HG03469 (cell line): Measurements from ENCODE around the gene PNCK.
"Not testable (repeated sequence)": the region's sequence is repeated elsewhere in the genome, so short reads cannot be mapped to it uniquely, and the experiment has no call there.

Source experiments
- ATAC-seq: cut with Tn5 transposase; IDR thresholded peaks from one replicate; pipeline ENCODE4 v1.9.1; 2021; ENCODE audit warnings: mild to moderate bottlenecking, moderate library complexity, moderate number of reproducible peaks; ENCODE audit not compliant: unreplicated experiment

Gene PNCK

GRCh38 chrX:153673428-153674218 is at the start of gene PNCK:
Gene PNCK, minus strand, starts transcription at chrX:153673813. Its CDS starts 737 bp downstream, at chrX:153673076.
- no peak for ATAC-seq

- no peak for ATAC-seq
Measured at GRCh38 chrX:153722704-153723350, 49.2 kb upstream of the PNCK start.

GRCh38 chrX:153719701-153720100 is 46.1 kb upstream of the PNCK start:
- ATAC-seq = no peak

DNA sequence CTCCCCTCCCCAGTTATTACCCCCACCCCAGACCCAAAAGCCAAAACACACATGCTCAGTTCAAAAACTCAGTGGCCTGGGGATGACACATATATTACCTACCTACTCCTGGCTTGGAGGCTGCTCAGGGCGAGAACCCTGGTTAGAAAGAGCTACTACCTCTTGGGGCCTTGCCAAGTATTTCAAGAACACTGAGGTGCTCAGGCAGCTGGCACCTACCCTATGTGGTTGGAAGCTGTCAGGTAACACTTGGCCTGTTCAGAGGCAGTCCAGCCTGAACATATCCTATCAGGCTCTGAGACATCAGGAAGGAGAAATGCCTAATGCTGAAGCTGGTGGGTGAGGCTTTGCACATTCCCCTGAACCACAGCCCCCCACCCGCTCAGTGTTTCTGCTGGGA is 45.6 kb upstream of the PNCK start:
- no peak for ATAC-seq

- no peak for ATAC-seq
Measured at GRCh38 chrX:153717445-153717844, 43.8 kb upstream of the PNCK start.

DNA sequence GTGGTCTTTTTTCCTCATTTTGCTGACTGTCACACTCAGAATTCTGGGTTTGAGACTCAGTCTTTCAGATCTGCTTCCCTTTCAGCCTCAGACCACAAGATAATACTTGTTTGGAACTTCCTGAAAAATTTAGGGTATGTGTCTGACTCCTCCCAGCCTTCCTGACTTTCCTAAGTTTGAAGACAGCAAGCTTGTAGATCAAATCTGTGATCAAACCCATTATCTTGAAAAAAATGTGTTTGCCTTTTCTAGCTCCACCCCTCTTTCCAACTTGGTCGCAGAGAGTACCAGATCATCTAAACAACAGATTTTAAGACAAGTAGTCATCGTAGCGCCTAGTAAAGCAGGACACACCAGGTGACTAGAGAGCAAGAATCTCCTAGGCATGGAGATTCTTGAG is 40.6 kb upstream of the PNCK start:
- ATAC-seq = no peak

GRCh38 chrX:153709726-153710674 is 36.4 kb upstream of the PNCK start:
- no peak for ATAC-seq

DNA sequence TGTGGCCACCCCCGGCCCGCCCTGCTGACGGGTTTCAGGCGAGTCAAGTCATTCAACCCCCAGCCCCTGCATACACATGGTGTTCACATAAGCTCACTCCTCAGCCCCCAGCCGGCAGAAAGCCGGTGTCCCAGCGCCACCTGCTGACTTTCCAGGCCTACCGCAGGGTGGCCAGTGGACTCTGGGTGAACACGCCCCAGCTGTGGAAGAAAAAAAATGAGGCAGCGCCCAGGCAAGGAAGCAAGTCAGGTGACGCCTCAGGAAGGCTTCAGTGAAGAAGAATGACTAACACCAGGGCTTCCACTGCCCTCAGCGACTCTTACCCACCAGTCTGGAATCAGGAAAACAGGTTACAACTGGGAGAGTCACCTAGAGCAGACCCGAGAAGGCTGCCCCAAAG is 34.8 kb upstream of the PNCK start:
- no peak for ATAC-seq

GRCh38 chrX:153707406-153707805 is 33.8 kb upstream of the PNCK start:
- no peak for ATAC-seq

DNA sequence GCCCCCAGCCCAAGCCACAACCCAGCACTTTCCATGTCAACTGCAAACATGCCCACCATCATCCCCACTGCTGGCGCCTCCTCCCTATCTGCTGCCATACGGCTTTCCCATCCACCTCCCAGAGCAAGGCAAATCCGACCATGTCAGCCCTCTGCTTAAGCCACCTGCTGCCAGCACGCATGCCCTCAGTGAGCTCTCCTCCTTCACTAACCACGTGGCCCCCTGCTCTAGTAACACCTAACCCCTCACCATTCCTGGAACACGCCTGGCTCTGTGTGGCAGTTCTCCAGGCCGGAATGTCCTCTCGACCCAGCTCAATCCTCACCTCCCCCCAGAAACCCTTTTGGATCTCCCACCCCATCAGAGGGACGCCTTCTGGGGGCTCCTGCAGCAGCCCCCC is 33.2 kb upstream of the PNCK start:
- no peak for ATAC-seq

DNA sequence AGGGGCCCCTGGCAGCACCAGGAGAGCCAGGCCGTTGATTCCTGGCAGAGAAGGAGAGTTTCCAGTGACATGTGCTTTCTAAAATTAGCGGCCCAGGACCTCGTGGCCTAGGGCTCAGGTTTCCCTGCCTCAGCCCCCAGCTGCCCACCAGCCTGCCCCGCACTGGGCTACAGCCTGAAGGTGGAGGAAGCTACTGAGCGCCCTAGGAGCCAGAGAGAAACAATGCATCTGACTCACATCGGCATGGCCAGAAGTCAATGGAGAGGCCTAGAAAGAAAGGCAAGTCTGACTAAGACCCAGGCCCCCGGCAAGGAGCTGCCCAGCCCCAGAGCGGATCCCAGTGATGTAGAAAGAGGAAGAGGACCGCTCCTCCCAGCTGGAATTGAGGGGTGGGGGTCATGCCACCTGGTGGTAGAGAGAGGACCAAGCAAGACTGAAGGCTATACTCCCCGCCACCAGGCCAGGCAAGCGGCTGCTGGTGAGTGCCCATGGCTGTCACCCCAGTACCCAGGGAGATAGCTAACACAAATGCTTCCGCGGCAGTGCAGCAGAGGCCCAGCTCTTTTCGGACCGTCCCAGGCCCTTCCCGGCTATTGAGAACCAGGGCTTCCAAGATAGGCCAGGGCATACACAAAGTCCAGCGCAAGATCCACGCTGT is 31.9 kb upstream of the PNCK start:
- not testable (repeated sequence) for ATAC-seq

- not testable (repeated sequence) for ATAC-seq
Measured at GRCh38 chrX:153704631-153705402, 31.2 kb upstream of the PNCK start.

DNA sequence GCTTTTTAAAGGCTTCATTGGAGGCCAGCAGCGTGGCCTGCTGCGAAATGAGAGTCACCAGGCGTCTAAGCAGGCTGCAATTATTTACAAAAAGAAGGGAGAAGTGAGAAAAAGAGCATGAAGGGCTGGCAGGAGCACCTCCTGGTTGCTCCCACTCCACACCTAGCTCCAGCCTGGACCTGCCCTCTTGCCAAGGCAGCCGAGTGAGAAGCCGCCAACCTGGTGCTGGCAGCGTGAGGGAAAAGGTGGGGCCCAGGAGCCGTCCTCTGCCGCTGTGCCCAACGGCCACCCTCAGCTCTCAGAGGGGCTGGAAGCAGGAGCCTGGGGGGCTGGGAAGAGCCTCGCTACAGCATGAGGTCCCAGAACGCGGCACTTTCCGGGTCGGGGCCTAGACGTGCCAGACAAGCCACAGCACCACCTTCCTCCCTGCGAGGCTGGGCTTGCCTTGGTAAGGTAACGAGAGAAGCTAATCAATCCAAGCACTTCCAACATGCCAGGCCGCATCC is 30.5 kb upstream of the PNCK start:
- no peak for ATAC-seq

- no peak for ATAC-seq
Measured at GRCh38 chrX:153703036-153703370, 29.4 kb upstream of the PNCK start.

- no peak for ATAC-seq
Measured at GRCh38 chrX:153702336-153703035, 28.9 kb upstream of the PNCK start.

DNA sequence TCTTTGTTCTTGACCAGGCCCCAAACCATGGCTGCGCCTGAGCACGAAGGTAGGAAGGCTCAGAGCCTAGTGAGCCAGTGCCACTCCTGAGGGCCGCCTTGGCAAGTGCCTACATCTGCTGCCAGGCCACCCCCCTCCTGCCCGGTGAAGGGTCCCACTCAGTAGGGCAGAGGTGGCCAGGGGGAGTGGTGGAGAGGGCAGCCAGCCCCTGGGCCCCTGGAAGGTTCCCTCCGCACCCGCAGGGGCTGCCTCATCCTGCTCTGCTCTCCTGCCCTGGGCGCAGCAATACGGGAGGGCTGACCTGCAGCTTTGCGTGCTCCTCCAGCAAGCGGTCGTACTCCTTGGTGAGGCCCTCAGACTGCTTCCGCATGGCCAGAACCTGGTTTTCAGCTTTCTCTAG is 28.1 kb upstream of the PNCK start:
- ATAC-seq = no peak

GRCh38 chrX:153700967-153701366 is 27.4 kb upstream of the PNCK start:
- no peak for ATAC-seq

DNA sequence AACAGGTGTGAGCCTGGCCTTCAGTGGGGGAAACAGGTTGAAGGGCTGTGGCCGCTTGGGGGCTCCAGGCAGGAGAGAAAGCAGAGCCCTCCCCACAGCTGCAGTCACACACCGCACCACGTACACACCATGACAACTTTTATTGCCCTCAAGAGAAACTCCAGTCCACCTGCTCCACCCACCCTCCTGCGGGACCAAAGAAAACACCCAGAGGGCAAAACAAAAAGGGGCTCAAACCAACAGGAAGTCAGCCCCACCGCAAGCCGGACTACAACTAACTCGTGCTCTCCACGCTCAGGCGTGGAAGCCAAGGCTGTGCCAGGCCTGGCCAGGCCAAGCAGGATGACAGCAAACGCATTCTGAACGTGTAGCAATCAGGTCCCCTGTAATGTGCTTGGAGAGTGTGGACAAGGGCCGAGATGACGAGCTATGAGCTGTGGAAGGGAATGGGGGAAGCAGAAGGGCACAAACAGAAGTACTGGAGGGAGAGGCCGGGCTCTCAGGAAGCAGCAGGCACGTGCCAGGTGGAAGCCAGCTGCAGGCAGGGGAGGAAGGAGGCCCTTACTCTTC is 26.8 kb upstream of the PNCK start:
- ATAC-seq = no peak

DNA sequence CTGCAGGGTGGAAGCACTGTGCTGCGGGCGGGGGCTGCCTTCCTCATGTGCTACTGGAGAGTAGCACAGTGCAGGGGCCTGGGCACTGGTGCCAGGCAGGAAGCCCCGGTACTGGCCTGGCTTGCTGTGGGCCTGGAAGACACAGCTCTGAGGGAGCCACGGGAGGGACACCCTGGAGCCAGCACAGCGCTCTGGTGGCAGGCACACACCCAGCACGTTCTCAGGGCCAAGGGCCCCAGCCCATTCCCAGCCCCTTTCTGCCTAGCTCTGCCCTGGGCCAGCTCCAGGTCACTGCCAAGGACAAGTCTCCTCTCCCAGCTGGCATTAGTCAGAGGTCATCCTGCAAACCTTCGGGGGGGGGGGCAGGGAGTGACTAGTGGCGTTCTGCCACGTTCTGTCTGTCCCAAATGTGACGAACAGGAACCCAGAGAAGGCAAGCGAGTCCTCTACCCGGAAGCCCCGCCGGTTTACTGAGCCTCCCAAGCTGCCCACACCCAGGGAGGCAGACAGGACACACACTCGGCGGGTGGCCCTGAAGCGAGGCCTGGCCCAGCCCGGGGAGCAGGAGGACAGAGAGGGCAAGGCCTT is 26.3 kb upstream of the PNCK start:
- ATAC-seq = not testable (repeated sequence)
